HEK293 (cell line): ENCODE data around the gene RASSF1.
A peak's percentile ranks its signal among the peaks of the same experiment; 100 is the strongest.

ENCODE experiments used
- AEBP2 ChIP-seq: fragments of 450-650 bp; formaldehyde crosslinking; IDR thresholded peaks from 2 replicates; pipeline ENCODE4 v1.5.1; 2016; ENCODE audit warnings: missing biosample characterization, missing genetic modification characterization, borderline replicate concordance
- EGR2 ChIP-seq: fragments of 450-650 bp; formaldehyde crosslinking; IDR thresholded peaks from 2 replicates; pipeline ENCODE4 v1.5.1; 2016; ENCODE audit warnings: low read depth, missing biosample characterization, missing genetic modification characterization
- GLIS1 ChIP-seq: fragments of 450-650 bp; formaldehyde crosslinking; IDR thresholded peaks from 2 replicates; pipeline ENCODE4 v1.5.1; 2016; ENCODE audit warnings: missing biosample characterization, missing genetic modification characterization
- HIC1 ChIP-seq: fragments of 450-650 bp; formaldehyde crosslinking; IDR thresholded peaks from 2 replicates; pipeline ENCODE4 v1.5.1; 2016; ENCODE audit warnings: missing biosample characterization, missing genetic modification characterization
- HOXA7 ChIP-seq: sonication (generic); formaldehyde crosslinking; IDR thresholded peaks from 2 replicates; pipeline ENCODE4 v1.8.1; 2022; ENCODE audit warnings: missing genetic modification reagents, borderline replicate concordance
- SETDB1 ChIP-seq: IDR thresholded peaks from one replicate; pipeline ENCODE4 v1.6.1; 2017; ENCODE audit warnings: mild to moderate bottlenecking, low read length, moderate library complexity, mixed read lengths; ENCODE audit not compliant: insufficient read length
- SP7 ChIP-seq: fragments of 450-650 bp; formaldehyde crosslinking; IDR thresholded peaks from 2 replicates; pipeline ENCODE4 v1.5.1; 2016; ENCODE audit warnings: missing biosample characterization, missing genetic modification characterization
- TSHZ1 ChIP-seq: fragments of 450-650 bp; formaldehyde crosslinking; IDR thresholded peaks from 2 replicates; pipeline ENCODE4 v1.5.1; 2016; ENCODE audit warnings: missing biosample characterization, missing genetic modification characterization, borderline replicate concordance
- YY2 ChIP-seq: fragments of 450-650 bp; formaldehyde crosslinking; IDR thresholded peaks from 2 replicates; pipeline ENCODE4 v1.5.1; 2016; ENCODE audit warnings: missing biosample characterization, missing genetic modification characterization
- ZFHX2 ChIP-seq: fragments of 450-650 bp; formaldehyde crosslinking; conservative IDR thresholded peaks from 2 replicates; pipeline ENCODE4 v1.5.1; 2016; ENCODE audit warnings: missing biosample characterization, missing genetic modification characterization
- ZNF10 ChIP-seq: fragments of 450-650 bp; formaldehyde crosslinking; IDR thresholded peaks from 2 replicates; pipeline ENCODE4 v1.5.1; 2017; ENCODE audit warnings: missing biosample characterization, missing genetic modification characterization
- ZNF114 ChIP-seq: fragments of 450-650 bp; formaldehyde crosslinking; IDR thresholded peaks from 2 replicates; pipeline ENCODE4 v1.5.0; 2017; ENCODE audit warnings: missing biosample characterization, missing genetic modification characterization
- ZNF132 ChIP-seq: fragments of 450-650 bp; formaldehyde crosslinking; IDR thresholded peaks from 2 replicates; pipeline ENCODE4 v1.5.1; 2017; ENCODE audit warnings: missing biosample characterization, missing genetic modification characterization, borderline replicate concordance
- ZNF148 ChIP-seq: fragments of 450-650 bp; formaldehyde crosslinking; IDR thresholded peaks from 2 replicates; pipeline ENCODE4 v1.5.0; 2017; ENCODE audit warnings: missing biosample characterization, missing genetic modification characterization, borderline replicate concordance
- ZNF16 ChIP-seq: fragments of 450-650 bp; formaldehyde crosslinking; IDR thresholded peaks from 2 replicates; pipeline ENCODE4 v1.5.1; 2016; ENCODE audit warnings: low read depth, missing biosample characterization, missing genetic modification characterization
- ZNF2 ChIP-seq: fragments of 450-650 bp; formaldehyde crosslinking; IDR thresholded peaks from 2 replicates; pipeline ENCODE4 v1.5.1; 2016; ENCODE audit warnings: missing biosample characterization, missing genetic modification characterization
- ZNF248 ChIP-seq: fragments of 450-650 bp; formaldehyde crosslinking; IDR thresholded peaks from 2 replicates; pipeline ENCODE4 v1.5.1; 2017; ENCODE audit warnings: missing biosample characterization, missing genetic modification characterization
- ZNF280C ChIP-seq: fragments of 450-650 bp; formaldehyde crosslinking; IDR thresholded peaks from 2 replicates; pipeline ENCODE4 v1.5.1; 2016; ENCODE audit warnings: missing biosample characterization, missing genetic modification characterization
- ZNF354C ChIP-seq: fragments of 450-650 bp; formaldehyde crosslinking; IDR thresholded peaks from 2 replicates; pipeline ENCODE4 v1.5.1; 2016; ENCODE audit warnings: missing biosample characterization, missing genetic modification characterization, low read depth, borderline replicate concordance
- ZNF37A ChIP-seq: fragments of 450-650 bp; IDR thresholded peaks from 2 replicates; pipeline ENCODE4 v1.5.1; 2018; ENCODE audit warnings: missing biosample characterization, missing genetic modification characterization
- ZNF394 ChIP-seq: fragments of 450-650 bp; formaldehyde crosslinking; IDR thresholded peaks from 2 replicates; pipeline ENCODE4 v1.5.1; 2016; ENCODE audit warnings: missing biosample characterization, missing genetic modification characterization, mild to moderate bottlenecking, moderate library complexity, borderline replicate concordance
- ZNF423 ChIP-seq: fragments of 450-650 bp; formaldehyde crosslinking; IDR thresholded peaks from 2 replicates; pipeline ENCODE4 v1.5.1; 2016; ENCODE audit warnings: missing biosample characterization, missing genetic modification characterization
- ZNF561 ChIP-seq: fragments of 450-650 bp; IDR thresholded peaks from 2 replicates; pipeline ENCODE4 v1.5.1; 2018; ENCODE audit warnings: missing biosample characterization, missing genetic modification characterization, borderline replicate concordance
- ZNF629 ChIP-seq: fragments of 450-650 bp; formaldehyde crosslinking; IDR thresholded peaks from 2 replicates; pipeline ENCODE4 v1.5.1; 2017; ENCODE audit warnings: missing biosample characterization, missing genetic modification characterization
- ZNF76 ChIP-seq: fragments of 450-650 bp; formaldehyde crosslinking; IDR thresholded peaks from 2 replicates; pipeline ENCODE4; 2016; ENCODE audit warnings: low read depth, missing biosample characterization, missing genetic modification characterization, borderline replicate concordance
- ZNF843 ChIP-seq: fragments of 450-650 bp; formaldehyde crosslinking; IDR thresholded peaks from 2 replicates; pipeline ENCODE4 v1.5.1; 2016; ENCODE audit warnings: missing biosample characterization, missing genetic modification characterization
- ZSCAN30 ChIP-seq: fragments of 450-650 bp; IDR thresholded peaks from 2 replicates; pipeline ENCODE4 v1.5.1; 2018; ENCODE audit warnings: missing biosample characterization, mild to moderate bottlenecking, missing genetic modification characterization, moderate library complexity

The RASSF1 gene

GRCh38 chr3:50292159-50293078 is 48.2 kb downstream of the RASSF1 start, which contains the start of gene IFRD2 (continued):
- TF ChIP-seq TSHZ1 (tag by site-specific recombination): no peak
- peak; percentile 41; the same call in 1 of the 2 replicates for TF ChIP-seq GLIS1
- no peak for TF ChIP-seq ZNF16
- no peak for TF ChIP-seq SP7 (tag by site-specific recombination)
- no peak for TF ChIP-seq AEBP2 (tag by site-specific recombination)
- TF ChIP-seq ZNF114: no peak
- peak; percentile 62; the same call in 1 of the 2 replicates for TF ChIP-seq ZNF10 (tag by site-specific recombination)
- no peak for TF ChIP-seq ZNF843
- no peak for TF ChIP-seq HIC1
- no peak for TF ChIP-seq ZNF2 (tag by site-specific recombination)
- no peak for TF ChIP-seq ZNF132 (tag by site-specific recombination)
- no peak for TF ChIP-seq ZNF280C (tag by site-specific recombination)
- TF ChIP-seq ZSCAN30 (tag by site-specific recombination): peak; percentile 25; the same call in 1 of the 2 replicates
- TF ChIP-seq ZNF248: no peak
- TF ChIP-seq HOXA7 (CRISPR knock-in tag): no peak
- no peak for TF ChIP-seq EGR2 (tag by site-specific recombination)
- TF ChIP-seq ZNF37A (tag by site-specific recombination): no peak
- TF ChIP-seq YY2: peak; percentile 98
- peak; percentile 100 for TF ChIP-seq ZNF76 (tag by site-specific recombination)
- TF ChIP-seq ZNF394 (tag by site-specific recombination): no peak
- no peak for TF ChIP-seq ZNF423 (tag by site-specific recombination)
- no peak for TF ChIP-seq SETDB1
- TF ChIP-seq ZNF148 (tag by site-specific recombination): no peak
- TF ChIP-seq ZNF561: no peak
- TF ChIP-seq ZNF629 (tag by site-specific recombination): peak; percentile 48; the same call in 1 of the 2 replicates
- TF ChIP-seq ZFHX2 (tag by site-specific recombination): 0 out of 2 replicates have a peak, but pooled peaks have one; percentile 11
- TF ChIP-seq ZNF354C (tag by site-specific recombination): no peak
